NCI-H2107 (cell line): ENCODE measurements around the gene NSF.
"Not testable (repeated sequence)": the region's sequence is repeated elsewhere in the genome, so short reads cannot be mapped to it uniquely, and the experiment has no call there.

Experiments used
- DNase-seq: peaks from one replicate; lab custom pipeline; 2025; lab: John Stamatoyannopoulos, UW

NSF gene

GRCh38 chr17:46628753-46629436 lies 38.4 kb downstream of the NSF start:
- DNase-seq = not testable (repeated sequence)

GRCh38 chr17:46632146-46632545 lies 41.7 kb downstream of the NSF start:
- DNase-seq = not testable (repeated sequence)

- DNase-seq = not testable (repeated sequence)
Measured at GRCh38 chr17:46634844-46635243, 44.4 kb downstream of the NSF start.

GRCh38 chr17:46641861-46642656 lies 51.6 kb downstream of the NSF start:
- not testable (repeated sequence) for DNase-seq

- DNase-seq = not testable (repeated sequence)
Measured at GRCh38 chr17:46647251-46647650, 56.8 kb downstream of the NSF start.

- DNase-seq = not testable (repeated sequence)
Measured at GRCh38 chr17:46647688-46648278, 57.3 kb downstream of the NSF start.

GRCh38 chr17:46649246-46649645 lies 58.8 kb downstream of the NSF start:
- not testable (repeated sequence) for DNase-seq

GRCh38 chr17:46652024-46652643 lies 61.7 kb downstream of the NSF start:
- DNase-seq = not testable (repeated sequence)

GRCh38 chr17:46658235-46658634 lies 67.8 kb downstream of the NSF start:
- not testable (repeated sequence) for DNase-seq

GRCh38 chr17:46659702-46660101 lies 69.2 kb downstream of the NSF start:
- DNase-seq = not testable (repeated sequence)

- DNase-seq = not testable (repeated sequence)
Measured at GRCh38 chr17:46663123-46663522, 72.7 kb downstream of the NSF start.

- DNase-seq = not testable (repeated sequence)
Measured at GRCh38 chr17:46663552-46663951, 73.1 kb downstream of the NSF start.

- DNase-seq = not testable (repeated sequence)
Measured at GRCh38 chr17:46665969-46666368, 75.5 kb downstream of the NSF start.

- not testable (repeated sequence) for DNase-seq
Measured at GRCh38 chr17:46670789-46671188, 80.3 kb downstream of the NSF start.

GRCh38 chr17:46672777-46673176 lies 82.3 kb downstream of the NSF start:
- not testable (repeated sequence) for DNase-seq

- not testable (repeated sequence) for DNase-seq
Measured at GRCh38 chr17:46677819-46678218, 87.3 kb downstream of the NSF start.

GRCh38 chr17:46683653-46684052 lies 93.2 kb downstream of the NSF start:
- DNase-seq = not testable (repeated sequence)

GRCh38 chr17:46685284-46685683 lies 94.8 kb downstream of the NSF start:
- DNase-seq = not testable (repeated sequence)

GRCh38 chr17:46692196-46692595 lies 101.7 kb downstream of the NSF start:
- not testable (repeated sequence) for DNase-seq

GRCh38 chr17:46693283-46693682 lies 102.8 kb downstream of the NSF start:
- DNase-seq = not testable (repeated sequence)

GRCh38 chr17:46696522-46696921 lies 106.1 kb downstream of the NSF start:
- not testable (repeated sequence) for DNase-seq

- DNase-seq = not testable (repeated sequence)
Measured at GRCh38 chr17:46699014-46699413, 108.5 kb downstream of the NSF start.
